Body of pancreas (tissue), 4 donors: ENCODE data around the gene PRPF8. TPM values are rescaled to one million over a fixed set of nuclear protein-coding genes. Genes with fewer than 3 reads are reported as not detected.

Experiments
- ATAC-seq: fragments of 150-250 bp; one replicate; pipeline ENCODE4 v1.9.1; 2016
- DNase-seq, 4 donors: peaks; one replicate each; pipeline ENCODE4 v3.0.0-alpha.2; 2019
- H3K27ac ChIP-seq, 4 donors: fragments of 200-600 bp; sonication (generic); 1 replicate in 3 of 4; 2 replicates in 1 of 4; pipeline versions ENCODE4 v1.5.1 to v1.6.1; 2016 to 2019; ENCODE audit warnings: mild to moderate bottlenecking in 1 of 4, mixed read lengths in 1 of 4, moderate library complexity in 1 of 4
- H3K27me3 ChIP-seq, 2 donors: fragments of 200-600 bp; sonication (generic); one replicate each; pipeline ENCODE4 v1.6.0; 2016; ENCODE audit warnings: mild to moderate bottlenecking in 1 of 2
- H3K36me3 ChIP-seq, 2 donors: fragments of 200-600 bp; sonication (generic); replicated peaks in 1 of 2; 2 replicates each; pipeline ENCODE4 v1.5.1; 2016; ENCODE audit warnings: low read depth in 2 of 2; ENCODE audit not compliant: insufficient read depth in 1 of 2
- H3K4me1 ChIP-seq: fragments of 200-600 bp; sonication (generic); one replicate; pipeline ENCODE4 v1.6.0; 2016
- H3K4me3 ChIP-seq, 2 donors: fragments of 200-600 bp; sonication (generic); 1 replicate in 1 of 2; 2 replicates in 1 of 2; pipeline ENCODE4 v1.5.1; 2016 to 2019
- H3K9me3 ChIP-seq, 3 donors: fragments of 200-600 bp; sonication (generic); 1 replicate in 2 of 3; 2 replicates in 1 of 3; pipeline ENCODE4 v1.5.1; 2016
- POLR2A ChIP-seq, 3 donors: fragments of 450-650 bp; IDR thresholded peaks; one replicate each; pipeline ENCODE4 v1.6.1; 2016; ENCODE audit warnings: antibody characterized with exemption in 3 of 3, mild to moderate bottlenecking in 2 of 3
- WGBS, 2 donors: methylation state at CpG; one replicate each; pipeline ENCODE4 v1.1.5; 2017; 5-methylcytosine and 5-hydroxymethylcytosine counted together
- intact Hi-C: fragments of 100-400 bp; cut with DNase I; formaldehyde crosslinking; loops from one replicate; pipeline ENCODE4 v1.15.1; 2023
- microRNA counts, 2 donors: library from miRNA; unstranded; fragments of <30 nt; microRNA quantifications; one replicate each; lab custom pipeline; 2017
- small RNA-seq: library from RNA; depleted of rRNA; stranded (forward); fragments of <200 nt; gene quantifications from one replicate; pipeline ENCODE3, GENCODE V24; 2016
- total RNA-seq, 2 donors: library from RNA; depleted of rRNA; stranded (reverse); fragments of >200 nt; gene quantifications; one replicate each; pipeline ENCODE4 v1.1.0, GENCODE V29; 2016
- TF ChIP-seq, protein P1 (sequence below), 7 experiments: fragments of 450-650 bp in 4 of 7; fragments of 200-600 bp in 3 of 7; sonication (generic) in 3 of 7; IDR thresholded peaks; one replicate each; pipeline ENCODE4 v1.5.1; 2016 to 2019; ENCODE audit warnings: antibody characterized with exemption in 7 of 7

Gene PRPF8
- total RNA-seq, 2 donors from 2014 or later, result 84.7 to 100 TPM

DNA sequence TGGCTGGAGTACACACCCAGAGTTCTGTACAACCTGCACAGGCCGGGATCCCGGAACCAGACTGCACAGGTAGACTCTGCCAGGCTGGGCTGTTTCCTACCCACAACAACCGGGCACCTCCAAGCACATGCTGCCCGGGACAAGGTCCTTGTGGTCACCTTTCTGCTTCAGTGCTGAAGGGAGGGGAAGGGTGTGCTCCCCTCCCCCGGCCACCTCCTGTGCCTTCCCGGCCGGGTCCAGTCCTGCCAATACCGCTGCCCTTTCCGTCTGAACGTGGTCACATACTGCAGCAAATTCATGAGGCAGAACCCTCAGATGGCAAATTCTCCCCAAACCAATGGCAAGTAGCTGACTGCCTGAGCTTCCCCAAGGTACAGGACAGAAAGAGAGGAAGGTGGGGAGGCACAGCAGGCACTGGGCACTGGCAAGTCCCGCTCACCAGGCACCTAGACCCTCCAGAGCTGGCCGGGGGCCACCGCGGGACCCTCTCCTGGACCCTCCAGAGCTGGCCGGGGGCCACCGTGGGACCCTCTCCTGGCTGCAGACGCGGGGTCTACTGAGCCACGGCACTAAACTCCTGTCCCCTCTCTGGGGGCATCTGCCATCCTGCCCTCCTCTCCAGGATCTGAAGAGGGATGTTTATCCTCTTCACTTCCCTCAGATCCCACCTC, 78.9 kb downstream of the PRPF8 start:
- ATAC-seq, result peak; percentile 17
- no peak for DNase-seq

DNA sequence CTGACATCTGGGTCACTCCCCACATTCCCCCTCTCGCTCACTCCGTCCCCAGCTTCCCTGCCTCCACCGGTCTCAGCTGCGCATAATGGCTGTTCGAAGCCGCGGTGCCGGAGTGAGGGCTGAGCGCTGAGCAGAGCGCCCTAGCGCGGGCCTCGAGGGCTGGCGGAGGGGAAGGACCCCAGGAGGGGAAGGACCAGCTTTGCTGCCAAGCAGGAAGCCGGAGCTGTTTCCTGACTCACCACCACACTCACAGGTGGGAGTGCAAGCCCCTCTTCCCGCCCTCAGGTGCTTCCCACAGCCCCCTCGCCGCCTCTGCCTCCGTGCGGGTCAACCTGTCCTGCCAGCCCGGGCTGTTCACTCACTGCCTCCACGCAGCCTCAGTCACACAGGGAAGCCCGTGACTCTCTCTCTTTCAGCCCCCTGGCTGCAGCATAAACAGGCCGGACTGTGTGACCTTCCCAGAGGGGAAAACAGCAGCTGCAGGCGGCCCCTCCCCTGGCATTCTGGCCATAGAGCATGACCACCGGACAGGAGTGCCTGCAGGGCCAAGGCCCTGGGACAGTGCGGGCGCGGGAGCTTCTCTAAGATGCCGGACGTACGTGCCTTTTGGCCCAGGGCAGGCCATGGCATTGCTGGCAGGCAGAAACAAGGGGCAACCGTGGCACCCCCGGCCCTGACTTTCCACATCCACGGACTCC, 79.7 kb downstream of the PRPF8 start:
- intact Hi-C loops, result no loop called here
- 80 to 87% methylated on average over 24 to 33 of the region's 35 CpGs for WGBS, 2 donors
- H3K9me3 ChIP-seq, result no peaks in the 10 kb centered on the region
- no peaks in the 10 kb centered on the region for H3K27me3 ChIP-seq
- no peak overlapping the region for H3K27ac ChIP-seq
- no peak for DNase-seq
- TF ChIP-seq POLR2A (IDR thresholded peaks at IDR 0.05), result no peak
- TF ChIP-seq, protein P1, sequence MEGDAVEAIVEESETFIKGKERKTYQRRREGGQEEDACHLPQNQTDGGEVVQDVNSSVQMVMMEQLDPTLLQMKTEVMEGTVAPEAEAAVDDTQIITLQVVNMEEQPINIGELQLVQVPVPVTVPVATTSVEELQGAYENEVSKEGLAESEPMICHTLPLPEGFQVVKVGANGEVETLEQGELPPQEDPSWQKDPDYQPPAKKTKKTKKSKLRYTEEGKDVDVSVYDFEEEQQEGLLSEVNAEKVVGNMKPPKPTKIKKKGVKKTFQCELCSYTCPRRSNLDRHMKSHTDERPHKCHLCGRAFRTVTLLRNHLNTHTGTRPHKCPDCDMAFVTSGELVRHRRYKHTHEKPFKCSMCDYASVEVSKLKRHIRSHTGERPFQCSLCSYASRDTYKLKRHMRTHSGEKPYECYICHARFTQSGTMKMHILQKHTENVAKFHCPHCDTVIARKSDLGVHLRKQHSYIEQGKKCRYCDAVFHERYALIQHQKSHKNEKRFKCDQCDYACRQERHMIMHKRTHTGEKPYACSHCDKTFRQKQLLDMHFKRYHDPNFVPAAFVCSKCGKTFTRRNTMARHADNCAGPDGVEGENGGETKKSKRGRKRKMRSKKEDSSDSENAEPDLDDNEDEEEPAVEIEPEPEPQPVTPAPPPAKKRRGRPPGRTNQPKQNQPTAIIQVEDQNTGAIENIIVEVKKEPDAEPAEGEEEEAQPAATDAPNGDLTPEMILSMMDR (IDR thresholded peaks at IDR 0.05), result no peak
- no peak overlapping the region for H3K4me3 ChIP-seq
- no peak for ATAC-seq
- H3K4me1 ChIP-seq, result no peaks in the 10 kb centered on the region
- no peaks in the 10 kb centered on the region for H3K36me3 ChIP-seq

More for the DNA sequence above, 78.9 kb downstream of the PRPF8 start:
- intact Hi-C loops, result no loop called here
- no peaks in the 10 kb centered on the region for H3K27me3 ChIP-seq
- no peaks in the 10 kb centered on the region for H3K4me1 ChIP-seq
- H3K27ac ChIP-seq, result peak overlapping the region in 1 of 4 donors; percentile 36
- no peaks in the 10 kb centered on the region for H3K36me3 ChIP-seq
- no peak overlapping the region for H3K4me3 ChIP-seq
- no peaks in the 10 kb centered on the region for H3K9me3 ChIP-seq
- WGBS, 2 donors, result 82 to 84% methylated on average over 3 to 19 of the region's 19 CpGs
- no peak for TF ChIP-seq POLR2A (IDR thresholded peaks at IDR 0.05)
- TF ChIP-seq, protein P1 (IDR thresholded peaks at IDR 0.05), result no peak

DNA sequence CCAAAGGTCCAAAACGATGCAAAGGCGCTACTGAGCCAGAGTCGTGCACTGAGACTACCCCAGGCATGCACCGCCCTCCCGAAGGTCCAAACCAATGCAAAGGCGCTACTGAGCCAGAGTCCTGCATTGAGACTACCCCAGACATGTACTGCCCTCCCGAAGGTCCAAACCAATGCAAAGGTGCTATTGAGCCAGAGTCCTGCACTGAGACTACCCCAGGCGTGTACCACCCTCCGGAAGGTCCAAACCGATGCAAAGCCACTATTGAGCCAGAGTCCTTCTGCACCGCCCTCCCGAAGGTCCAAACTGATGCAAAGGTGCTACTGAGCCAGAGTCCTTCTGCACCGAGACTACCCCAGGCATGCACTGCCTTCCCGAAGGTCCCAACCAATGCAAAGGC, 83.1 kb downstream of the PRPF8 start:
- DNase-seq (no peak), ATAC-seq (no peak)
- Histone ChIP-seq H3K9me3 (no peaks in the 10 kb centered on the region), H3K4me3 (no peak overlapping the region), H3K36me3 (no peaks in the 10 kb centered on the region), H3K4me1 (peaks cover 16% of the 10 kb centered on the region), H3K27ac (no peak overlapping the region), H3K27me3 (no peaks in the 10 kb centered on the region)
- 94 to 96% methylated on average over 7 to 14 of the region's 14 CpGs for WGBS, 2 donors
- intact Hi-C loops, result no loop called here
- TF ChIP-seq POLR2A (IDR thresholded peaks at IDR 0.05), result no peak
- TF ChIP-seq, protein P1 (IDR thresholded peaks at IDR 0.05), result no peak

MicroRNAs encoded within 50 kb of the gene (microRNA counts, 767-probe panel; counts per million panel counts)
- 4,933 to 8,380 counts per million in 2 donors for microRNA hsa-miR-22-3p (lab: Ali Mortazavi, UCI)

Small RNA genes within 50 kb of the gene (small RNA-seq; reads per million reads assigned to genes)
- not detected for gene RN7SL105P

Other genes with a start within 250 kb of the PRPF8 start
- 10 to 100 TPM; 27.7 to 35.5 TPM for gene CRK, start 228.6 kb downstream of the PRPF8 start, total RNA-seq
- gene MYO1C, start 192.2 kb downstream of the PRPF8 start, total RNA-seq, result 10 to 100 TPM; 77.3 to 94.6 TPM
- 10 to 100 TPM; 26.4 to 34.2 TPM for gene INPP5K, start 168.3 kb downstream of the PRPF8 start, total RNA-seq
- gene PITPNA, start 122.1 kb downstream of the PRPF8 start, total RNA-seq, result 10 to 100 TPM; 11.2 to 14.3 TPM
- 10 to 100 TPM in 1 of 2 donors, 1 to 10 TPM in 1; 9.6 to 22.4 TPM for gene SLC43A2, start 56.0 kb downstream of the PRPF8 start, total RNA-seq
- gene SCARF1, start 39.1 kb downstream of the PRPF8 start, total RNA-seq, result 10 to 100 TPM in 1 of 2 donors, 1 to 10 TPM in 1; 9.1 to 15.5 TPM
- gene RILP, start 35.0 kb downstream of the PRPF8 start, total RNA-seq, result 10 to 100 TPM; 21.0 to 68.2 TPM
- gene TLCD2, start 25.5 kb upstream of the PRPF8 start, total RNA-seq, result 1 to 10 TPM; 1.6 to 2.6 TPM
- gene WDR81, start 39.8 kb upstream of the PRPF8 start, total RNA-seq, result 10 to 100 TPM; 15.6 to 31.6 TPM
- 1 to 10 TPM; 5.9 to 8.8 TPM for gene SERPINF2, start 58.0 kb upstream of the PRPF8 start, total RNA-seq
- 100 to 1,000 TPM; 146 to 194 TPM for gene SERPINF1, start 77.2 kb upstream of the PRPF8 start, total RNA-seq
- 1 to 10 TPM; 4.0 to 7.0 TPM for gene SMYD4, start 145.0 kb upstream of the PRPF8 start, total RNA-seq
- 10 to 100 TPM in 1 of 2 donors, 1 to 10 TPM in 1; 8.9 to 11.9 TPM for gene RPA1, start 145.1 kb upstream of the PRPF8 start, total RNA-seq